ENCODE results near the gene DLGAP1. TPM values are rescaled to one million over a fixed set of nuclear protein-coding genes. Genes with fewer than 3 reads are reported as not detected.

DLGAP1 gene
- total RNA-seq, 1 experiment from 2014 or later, result not detected

- CTCF ChIA-PET, result interaction anchor here (0.5 to 5.7 kb wide), 3 partner anchors 144 to 466 kb away, joined by 3 to 86 read pairs (median 76); no protein-coding TSS in a partner anchor
These were observed 1004.9 kb downstream of the DLGAP1 start, which contains the start of gene TGIF1 for GRCh38 chr18:3450012-3450798. Gene TGIF1 (plus strand): TSS chr18:3450172. CDS start chr18:3450490, 318 bp downstream.

DNA sequence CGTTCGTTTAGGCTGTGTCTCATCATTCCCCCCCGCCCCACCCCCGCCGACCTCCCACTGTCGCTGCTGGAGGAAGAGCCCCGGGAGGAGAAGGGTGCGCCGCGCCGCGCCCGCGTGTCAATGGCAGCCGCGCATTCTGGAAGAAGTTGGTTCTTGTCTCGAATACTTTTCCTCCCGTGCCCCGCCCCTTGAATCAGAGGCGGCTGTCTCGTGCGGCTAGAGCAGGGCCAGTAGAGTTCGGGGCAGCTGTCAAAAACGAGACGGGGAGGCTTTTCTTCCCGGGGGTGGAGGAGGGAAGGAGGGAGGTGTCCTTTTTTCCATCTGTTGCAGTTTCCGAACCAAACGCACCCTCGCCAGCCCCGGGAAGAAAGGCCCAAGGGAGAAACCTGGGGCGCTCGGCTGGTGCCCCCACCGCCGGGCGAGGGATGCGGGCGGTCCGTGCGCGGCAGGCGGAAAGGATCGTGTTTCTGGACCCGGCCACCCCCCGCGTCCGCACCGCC is 1005.5 kb downstream of the DLGAP1 start:
- TF ChIP-seq, protein P1, sequence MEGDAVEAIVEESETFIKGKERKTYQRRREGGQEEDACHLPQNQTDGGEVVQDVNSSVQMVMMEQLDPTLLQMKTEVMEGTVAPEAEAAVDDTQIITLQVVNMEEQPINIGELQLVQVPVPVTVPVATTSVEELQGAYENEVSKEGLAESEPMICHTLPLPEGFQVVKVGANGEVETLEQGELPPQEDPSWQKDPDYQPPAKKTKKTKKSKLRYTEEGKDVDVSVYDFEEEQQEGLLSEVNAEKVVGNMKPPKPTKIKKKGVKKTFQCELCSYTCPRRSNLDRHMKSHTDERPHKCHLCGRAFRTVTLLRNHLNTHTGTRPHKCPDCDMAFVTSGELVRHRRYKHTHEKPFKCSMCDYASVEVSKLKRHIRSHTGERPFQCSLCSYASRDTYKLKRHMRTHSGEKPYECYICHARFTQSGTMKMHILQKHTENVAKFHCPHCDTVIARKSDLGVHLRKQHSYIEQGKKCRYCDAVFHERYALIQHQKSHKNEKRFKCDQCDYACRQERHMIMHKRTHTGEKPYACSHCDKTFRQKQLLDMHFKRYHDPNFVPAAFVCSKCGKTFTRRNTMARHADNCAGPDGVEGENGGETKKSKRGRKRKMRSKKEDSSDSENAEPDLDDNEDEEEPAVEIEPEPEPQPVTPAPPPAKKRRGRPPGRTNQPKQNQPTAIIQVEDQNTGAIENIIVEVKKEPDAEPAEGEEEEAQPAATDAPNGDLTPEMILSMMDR (IDR thresholded peaks at IDR 0.05; ENCODE audit: unreplicated experiment), result no peak
- POLR2A ChIA-PET, result interaction anchor here (0.5 to 12.0 kb wide), 37 partner anchors 9 to 461 kb away, joined by 3 to 242 read pairs (median 6); partner anchors contain the start of genes MYL12A and MYL12B
- H3K27ac Mint-ChIP-seq (ENCODE audit: low read depth, unreplicated experiment), result peak overlapping the region; percentile 99
- no peak for DNase-seq (ENCODE audit: unreplicated experiment)
- H3K36me3 Mint-ChIP-seq (ENCODE audit: insufficient read depth, unreplicated experiment), result peaks cover 50% of the 10 kb centered on the region
- intact Hi-C loops (cut with micrococcal nuclease), result loop anchor here (1.0 to 5.0 kb wide), 2 partner anchors 82 to 174 kb away; no protein-coding TSS in a partner anchor
- no peaks in the 10 kb centered on the region for H3K27me3 Mint-ChIP-seq (ENCODE audit: insufficient read depth, unreplicated experiment)
- CTCF ChIA-PET, result interaction anchor here (1.1 kb wide), 1 partner anchor 172 kb away, joined by 3 read pairs; no protein-coding TSS in a partner anchor
- no TSS peak for BruUV-seq (replicated peaks)
- peaks cover 14% of the 10 kb centered on the region for H3K4me1 Mint-ChIP-seq (ENCODE audit: insufficient read depth, unreplicated experiment)
- no peaks in the 10 kb centered on the region for H3K9me3 Mint-ChIP-seq (ENCODE audit: unreplicated experiment)
- peak overlapping the region; percentile 95 for H3K4me3 Mint-ChIP-seq (ENCODE audit: unreplicated experiment)

More at GRCh38 chr18:3450012-3450798, 1004.9 kb downstream of the DLGAP1 start, which contains the start of gene TGIF1:
- Mint-ChIP-seq H3K27ac (ENCODE audit: low read depth, unreplicated experiment) (peak within 1 kb of the TSS; percentile 99), H3K9me3 (ENCODE audit: unreplicated experiment) (no peaks in the 10 kb centered on the region), H3K4me3 (ENCODE audit: unreplicated experiment) (peak within 1 kb of the TSS; percentile 95), H3K27me3 (ENCODE audit: insufficient read depth, unreplicated experiment) (no peaks in the 10 kb centered on the region), H3K4me1 (ENCODE audit: insufficient read depth, unreplicated experiment) (peaks cover 16% of the 10 kb centered on the region), H3K36me3 (ENCODE audit: insufficient read depth, unreplicated experiment) (peaks cover 50% of the 10 kb centered on the region)
- TSS peak; percentile 18 for BruUV-seq (replicated peaks)
- intact Hi-C loops (cut with micrococcal nuclease), result no loop called here
- TF ChIP-seq, protein P1 (IDR thresholded peaks at IDR 0.05; ENCODE audit: unreplicated experiment), result no peak
- POLR2A ChIA-PET, result interaction anchor here (0.6 to 12.0 kb wide), 47 partner anchors 8 to 1620 kb away, joined by 3 to 325 read pairs (median 30); partner anchors contain the start of genes MYL12A and MYL12B
- peak; percentile 91 for DNase-seq (ENCODE audit: unreplicated experiment)

- DNase-seq (ENCODE audit: unreplicated experiment), result peak; percentile 97
- BruUV-seq (replicated peaks), result TSS peak; percentile 78
- Mint-ChIP-seq H3K36me3 (ENCODE audit: insufficient read depth, unreplicated experiment) (peaks cover 50% of the 10 kb centered on the region), H3K27ac (ENCODE audit: low read depth, unreplicated experiment) (peak overlapping the region; percentile 99), H3K9me3 (ENCODE audit: unreplicated experiment) (no peaks in the 10 kb centered on the region), H3K27me3 (ENCODE audit: insufficient read depth, unreplicated experiment) (no peaks in the 10 kb centered on the region), H3K4me1 (ENCODE audit: insufficient read depth, unreplicated experiment) (peaks cover 12% of the 10 kb centered on the region), H3K4me3 (ENCODE audit: unreplicated experiment) (peak overlapping the region; percentile 95)
- POLR2A ChIA-PET, result interaction anchor here (0.5 to 12.0 kb wide), 44 partner anchors 9 to 806 kb away, joined by 3 to 242 read pairs (median 6); partner anchors contain the start of genes MYL12A and MYL12B
- CTCF ChIA-PET, result interaction anchor here (1.0 to 3.6 kb wide), 4 partner anchors 145 to 172 kb away, joined by 3 to 14 read pairs (median 5); no protein-coding TSS in a partner anchor
- TF ChIP-seq, protein P1 (IDR thresholded peaks at IDR 0.05; ENCODE audit: unreplicated experiment), result no peak
- intact Hi-C loops (cut with micrococcal nuclease), result loop anchor here (1.0 to 5.0 kb wide), 2 partner anchors 82 to 174 kb away; no protein-coding TSS in a partner anchor
These were observed 1006.1 kb downstream of the DLGAP1 start for GRCh38 chr18:3448838-3449511.
